GM12865 (cell line): ENCODE results near the gene PRG3.

Experiments used
- DNase-seq: peaks from one replicate; pipeline ENCODE4 v3.0.0; 2010; ENCODE audit warnings: low read depth
- H3K4me3 ChIP-seq: 2 replicates; pipeline ENCODE4 v1.5.1; 2011; ENCODE audit warnings: mild to moderate bottlenecking, low read depth, low read length, control low read depth
- CTCF ChIP-seq: IDR thresholded peaks from 2 replicates; pipeline ENCODE4 v1.5.1; 2011; ENCODE audit warnings: low read length, control low read depth, low read depth, inconsistent platforms; ENCODE audit not compliant: insufficient read depth; ENCODE audit errors: missing control alignments

The PRG3 gene

GRCh38 chr11:57348052-57348451 is 32.9 kb downstream of the PRG3 start:
- TF ChIP-seq CTCF: no peak

GRCh38 chr11:57347336-57347735 is 33.6 kb downstream of the PRG3 start:
- DNase-seq: no peak
- TF ChIP-seq CTCF: no peak
- no peak overlapping the region for H3K4me3 ChIP-seq

More at GRCh38 chr11:57348052-57348451, 32.9 kb downstream of the PRG3 start:
- no peak overlapping the region for H3K4me3 ChIP-seq
- DNase-seq: no peak

GRCh38 chr11:57345555-57346211 is 35.3 kb downstream of the PRG3 start:
- DNase-seq: peak; percentile 76
- H3K4me3 ChIP-seq: no peak overlapping the region
- TF ChIP-seq CTCF: peak; percentile 73

- no peak overlapping the region for H3K4me3 ChIP-seq
- no peak for TF ChIP-seq CTCF
- no peak for DNase-seq
These were observed 36.1 kb downstream of the PRG3 start for GRCh38 chr11:57344826-57345225.

GRCh38 chr11:57343825-57344224 is 37.1 kb downstream of the PRG3 start:
- no peak for DNase-seq
- no peak overlapping the region for H3K4me3 ChIP-seq

GRCh38 chr11:57342702-57343101 is 38.2 kb downstream of the PRG3 start:
- TF ChIP-seq CTCF: no peak
- DNase-seq: no peak
- no peak overlapping the region for H3K4me3 ChIP-seq

More at GRCh38 chr11:57343825-57344224, 37.1 kb downstream of the PRG3 start:
- TF ChIP-seq CTCF: no peak

GRCh38 chr11:57341250-57341808 is 39.6 kb downstream of the PRG3 start:
- no peak overlapping the region for H3K4me3 ChIP-seq
- no peak for TF ChIP-seq CTCF
- DNase-seq: no peak
